Hippocampal formation (tissue), 2 donors: ENCODE data around the gene TRIM15.
"Not testable (repeated sequence)": the region's sequence is repeated elsewhere in the genome, so short reads cannot be mapped to it uniquely, and the experiment has no call there.

Experiments used
- DNase-seq, 2 donors: peaks; one replicate each; lab custom pipeline; 2025; lab: John Stamatoyannopoulos, UW

TRIM15 gene

DNA sequence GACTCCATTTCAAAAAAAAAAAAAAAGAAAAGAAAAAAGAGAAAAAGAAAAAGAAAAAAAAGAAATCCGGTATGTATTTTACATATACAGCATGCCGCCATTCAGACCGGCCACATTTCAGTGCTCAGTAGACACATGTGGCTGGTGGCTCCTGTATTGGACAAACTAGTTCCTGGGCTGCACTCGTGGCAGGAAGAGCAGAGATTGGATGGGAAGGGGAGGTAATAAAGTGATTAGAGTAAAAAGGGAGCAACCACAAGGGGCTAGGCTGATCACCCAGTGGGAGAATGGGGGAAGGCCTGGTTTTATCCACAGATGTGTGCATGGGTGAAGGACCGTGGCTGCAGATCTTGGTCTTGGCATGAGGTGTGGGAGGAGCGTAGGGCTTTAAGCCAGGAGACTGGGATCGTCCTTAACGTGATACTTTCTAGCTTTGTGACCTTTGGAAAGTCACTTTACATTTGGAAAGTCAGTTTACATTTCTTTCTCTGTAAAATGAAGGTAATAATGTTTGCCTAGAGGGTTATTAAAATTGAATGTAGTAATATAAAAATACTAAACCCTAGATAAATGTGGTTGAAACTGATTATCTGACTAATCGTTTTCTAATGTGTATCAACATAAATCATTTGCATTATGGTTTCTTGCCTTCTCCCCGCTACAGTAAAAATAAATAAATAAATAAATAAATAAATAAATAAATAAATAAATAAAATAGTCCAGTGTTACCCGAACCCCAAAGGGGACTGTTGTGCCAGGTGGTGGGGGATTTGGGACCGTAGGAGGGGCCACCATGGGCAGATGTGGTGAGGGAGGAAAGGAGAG is 869 bp upstream of the TRIM15 start:
- DNase-seq: no peak

DNA sequence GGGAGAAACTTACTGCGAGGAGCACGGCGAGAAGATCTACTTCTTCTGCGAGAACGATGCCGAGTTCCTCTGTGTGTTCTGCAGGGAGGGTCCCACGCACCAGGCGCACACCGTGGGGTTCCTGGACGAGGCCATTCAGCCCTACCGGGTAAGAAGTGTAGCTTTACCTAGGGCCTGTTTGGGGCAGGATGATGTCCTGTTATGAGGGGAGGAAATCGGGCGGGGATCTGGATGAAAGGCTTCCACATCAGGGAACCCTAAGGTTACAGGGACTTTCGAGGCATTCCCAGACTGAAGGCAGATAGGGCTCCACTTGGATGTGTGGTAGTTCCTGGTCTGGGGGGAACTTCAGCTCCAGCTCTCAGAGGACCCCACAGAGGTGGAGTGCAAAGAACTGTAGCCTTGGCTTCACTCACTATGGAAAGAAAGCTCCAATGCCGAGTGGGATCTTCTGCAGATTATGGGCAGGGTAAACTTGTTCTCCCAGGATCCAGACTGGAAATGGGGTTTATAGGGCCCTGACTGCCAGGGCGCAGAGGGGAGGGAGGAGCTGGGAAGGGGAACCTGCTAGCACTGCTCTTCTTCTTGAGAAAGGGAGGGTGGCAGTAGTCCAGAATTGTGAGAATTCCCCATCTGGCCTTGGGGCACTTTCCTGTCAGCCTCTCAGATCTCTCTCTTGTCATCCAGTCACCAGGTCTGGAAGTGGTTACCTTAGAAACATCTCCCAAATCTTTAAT is 740 bp downstream of the TRIM15 start:
- DNase-seq: no peak

DNA sequence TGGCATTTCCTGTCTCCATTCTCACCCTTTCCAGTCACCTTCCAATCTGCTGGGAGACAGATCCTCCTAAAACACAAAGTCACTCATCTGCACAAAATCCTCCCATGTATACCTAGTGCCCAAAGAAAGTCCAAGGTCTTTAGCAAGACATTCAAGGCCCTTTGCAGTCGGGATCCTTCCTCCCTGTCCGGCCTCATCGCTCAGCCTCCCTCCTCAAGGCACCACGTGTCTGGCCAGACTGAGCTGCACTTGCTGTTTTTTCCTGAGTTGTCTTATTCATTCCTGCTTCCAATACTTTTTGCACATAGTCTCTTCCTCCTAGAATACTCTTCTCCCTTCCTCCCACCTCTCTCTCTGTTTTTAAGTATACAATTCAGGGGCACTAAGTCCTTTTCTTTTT is 1.4 kb downstream of the TRIM15 start:
- DNase-seq: no peak

DNA sequence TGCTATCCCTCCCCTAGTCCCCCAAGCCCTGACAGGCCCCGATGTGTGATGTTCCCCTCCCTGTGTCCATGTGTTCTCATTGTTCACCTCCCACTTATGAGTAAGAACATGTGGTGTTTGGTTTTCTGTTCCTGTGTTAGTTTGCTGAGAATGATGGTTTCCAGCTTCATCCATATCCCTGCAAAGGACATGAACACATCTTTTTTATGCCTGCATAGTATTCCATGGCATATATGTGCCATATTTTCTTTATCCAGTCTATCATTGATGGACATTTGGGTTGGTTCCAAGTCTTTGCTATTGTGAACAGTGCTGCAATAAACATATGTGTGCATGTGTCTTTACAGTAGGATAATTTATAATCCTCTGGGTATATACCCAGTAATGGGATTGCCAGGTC is 1.9 kb downstream of the TRIM15 start:
- not testable (repeated sequence) for DNase-seq

DNA sequence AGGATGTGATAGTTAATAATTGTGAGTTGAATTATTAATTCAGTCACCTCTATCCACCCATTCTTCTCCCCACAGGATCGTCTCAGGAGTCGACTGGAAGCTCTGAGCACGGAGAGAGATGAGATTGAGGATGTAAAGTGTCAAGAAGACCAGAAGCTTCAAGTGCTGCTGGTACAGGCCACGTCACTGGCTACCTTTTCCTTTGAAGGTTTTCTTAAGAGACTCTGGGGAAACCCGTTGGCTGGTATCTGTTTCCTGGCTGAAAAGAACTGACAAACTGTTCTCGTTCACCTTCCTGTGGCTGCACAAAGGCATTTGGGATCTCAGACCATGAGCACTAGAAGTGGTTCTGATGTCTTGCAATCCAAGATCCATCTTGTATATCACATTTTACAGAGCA is 3.8 kb downstream of the TRIM15 start:
- no peak for DNase-seq

DNA sequence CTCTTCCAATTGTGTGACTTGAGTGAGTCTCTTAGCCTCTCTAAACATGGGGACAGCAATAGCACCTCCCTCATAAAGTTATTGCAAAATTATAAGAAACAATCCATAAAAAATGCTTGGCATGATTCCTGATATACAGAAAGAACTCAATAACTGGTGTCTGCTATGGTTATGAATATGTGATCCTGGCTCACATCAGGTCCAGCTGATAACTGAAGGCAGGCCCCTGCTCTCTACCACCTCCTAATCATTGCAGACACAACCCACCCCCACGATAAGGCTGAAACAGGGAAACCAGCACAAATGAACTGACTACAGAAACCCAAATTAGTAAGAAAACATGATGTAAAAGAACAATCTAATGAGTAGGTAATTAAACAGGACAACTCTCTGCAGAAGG is 5.4 kb downstream of the TRIM15 start:
- no peak for DNase-seq

DNA sequence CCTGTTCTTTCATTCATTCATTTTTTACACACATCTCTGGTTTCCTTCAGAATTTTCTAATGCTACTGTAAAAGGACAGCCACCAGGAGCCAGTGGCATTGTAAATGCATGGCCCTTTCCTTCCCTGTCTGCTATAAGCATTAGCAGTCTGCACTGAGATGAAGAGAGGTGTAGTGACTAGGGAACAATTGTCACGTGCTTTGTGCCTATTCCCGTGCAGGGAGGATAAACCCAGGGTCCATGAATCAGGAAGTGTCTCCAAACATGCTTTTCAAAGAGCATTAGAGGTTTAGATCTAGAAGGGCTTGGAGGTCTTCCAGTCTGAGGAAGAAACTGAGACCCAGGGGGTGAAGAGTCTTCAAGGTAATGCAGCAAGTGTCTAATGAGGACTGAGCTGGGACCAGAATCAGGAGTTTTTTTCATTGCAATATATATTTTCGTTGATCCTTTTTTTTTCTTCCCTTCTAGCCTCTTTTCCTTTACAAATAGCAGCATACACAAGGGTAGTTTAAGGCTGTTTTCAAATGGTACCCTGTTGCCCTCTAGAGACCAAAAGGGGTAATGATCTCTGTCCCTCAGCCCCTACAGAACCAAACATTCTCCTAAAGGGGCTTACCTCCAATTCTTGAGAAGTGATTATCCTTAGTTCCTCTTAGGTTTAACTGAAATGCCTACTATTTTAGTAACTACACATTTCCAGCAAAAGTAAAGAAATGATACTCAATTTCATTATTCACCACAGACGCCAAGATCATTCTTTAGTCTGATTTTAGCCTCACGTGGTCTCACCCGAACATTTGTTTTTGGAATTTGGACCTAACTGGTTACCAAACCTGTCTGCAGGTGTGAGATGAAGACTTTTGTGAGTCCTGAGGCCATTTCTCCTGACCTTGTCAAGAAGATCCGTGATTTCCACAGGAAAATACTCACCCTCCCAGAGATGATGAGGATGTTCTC is 6.6 kb downstream of the TRIM15 start:
- DNase-seq: peak in 1 of 2 donors; percentile 33

DNA sequence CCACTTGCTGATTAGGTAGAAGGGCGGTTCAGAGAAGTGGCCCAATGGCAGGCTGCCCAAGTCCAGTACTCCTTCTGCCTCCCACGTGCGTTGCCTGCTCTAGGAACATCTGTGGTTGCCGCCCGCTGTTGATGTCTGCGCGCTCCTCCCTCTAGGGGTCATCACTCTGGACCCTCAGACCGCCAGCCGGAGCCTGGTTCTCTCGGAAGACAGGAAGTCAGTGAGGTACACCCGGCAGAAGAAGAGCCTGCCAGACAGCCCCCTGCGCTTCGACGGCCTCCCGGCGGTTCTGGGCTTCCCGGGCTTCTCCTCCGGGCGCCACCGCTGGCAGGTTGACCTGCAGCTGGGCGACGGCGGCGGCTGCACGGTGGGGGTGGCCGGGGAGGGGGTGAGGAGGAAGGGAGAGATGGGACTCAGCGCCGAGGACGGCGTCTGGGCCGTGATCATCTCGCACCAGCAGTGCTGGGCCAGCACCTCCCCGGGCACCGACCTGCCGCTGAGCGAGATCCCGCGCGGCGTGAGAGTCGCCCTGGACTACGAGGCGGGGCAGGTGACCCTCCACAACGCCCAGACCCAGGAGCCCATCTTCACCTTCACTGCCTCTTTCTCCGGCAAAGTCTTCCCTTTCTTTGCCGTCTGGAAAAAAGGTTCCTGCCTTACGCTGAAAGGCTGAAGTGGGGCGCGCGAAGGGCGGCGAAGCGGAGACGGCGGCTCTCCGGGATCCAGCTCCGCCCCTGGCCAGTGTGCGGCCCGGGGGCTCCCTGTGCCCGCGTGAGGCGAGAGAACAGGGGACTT is 8.5 kb downstream of the TRIM15 start:
- no peak for DNase-seq

DNA sequence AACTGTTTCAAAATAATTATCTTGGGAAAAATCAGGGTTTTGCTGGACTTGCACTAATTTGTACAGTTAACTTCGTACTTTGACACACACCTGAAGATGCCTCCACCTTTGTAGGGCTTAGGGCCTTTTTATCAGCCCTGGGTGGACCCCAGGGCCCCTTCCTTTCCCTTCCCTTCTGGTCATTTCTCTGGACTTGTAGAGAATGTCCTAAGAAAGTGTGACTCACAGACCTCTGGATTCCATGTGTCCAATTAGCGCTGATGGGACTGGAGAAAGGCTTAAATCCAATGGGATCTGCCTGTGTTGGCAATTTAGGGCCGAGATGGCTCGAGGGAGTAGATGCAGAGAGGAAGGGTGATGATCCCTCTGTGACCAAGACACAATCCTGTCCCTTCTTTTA is 9.3 kb downstream of the TRIM15 start:
- no peak for DNase-seq

DNA sequence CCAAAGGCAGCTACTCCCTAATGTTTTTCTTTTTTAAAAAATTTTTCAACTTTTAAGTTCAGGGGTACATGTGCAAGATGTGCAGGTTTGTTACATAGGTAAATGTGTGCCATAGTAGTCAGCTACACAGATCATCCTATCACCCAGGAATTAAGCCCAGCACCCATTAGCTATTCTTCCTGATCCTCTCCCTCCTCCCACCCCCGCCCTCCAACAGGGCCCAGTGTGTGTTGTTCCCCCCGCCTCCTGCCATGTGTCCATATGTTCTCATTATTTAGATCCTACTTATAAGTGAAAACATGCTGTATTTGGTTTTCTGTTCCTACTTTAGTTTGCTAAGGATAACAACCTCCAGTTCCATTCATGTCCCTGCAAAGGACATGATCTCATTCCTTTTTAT is 12.4 kb downstream of the TRIM15 start:
- no peak for DNase-seq

DNA sequence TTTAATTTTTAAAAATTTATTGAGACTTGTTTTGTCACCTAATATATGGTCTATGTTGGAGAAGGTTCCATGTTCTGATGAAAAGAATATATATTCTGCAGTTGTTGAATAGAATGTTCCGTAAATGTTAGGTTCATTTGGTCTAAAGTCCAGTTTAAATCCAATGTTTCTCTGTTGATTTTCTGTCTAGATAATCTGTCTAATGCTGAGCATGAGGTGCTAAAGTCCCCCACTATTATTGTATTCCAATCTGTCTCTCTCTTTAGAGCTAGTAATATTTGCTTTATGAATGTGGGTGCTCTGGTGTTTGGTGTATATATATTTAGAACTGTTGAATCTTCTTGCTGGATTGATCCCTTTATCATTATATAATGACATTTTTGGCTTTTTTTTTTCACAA is 15.5 kb downstream of the TRIM15 start:
- no peak for DNase-seq

DNA sequence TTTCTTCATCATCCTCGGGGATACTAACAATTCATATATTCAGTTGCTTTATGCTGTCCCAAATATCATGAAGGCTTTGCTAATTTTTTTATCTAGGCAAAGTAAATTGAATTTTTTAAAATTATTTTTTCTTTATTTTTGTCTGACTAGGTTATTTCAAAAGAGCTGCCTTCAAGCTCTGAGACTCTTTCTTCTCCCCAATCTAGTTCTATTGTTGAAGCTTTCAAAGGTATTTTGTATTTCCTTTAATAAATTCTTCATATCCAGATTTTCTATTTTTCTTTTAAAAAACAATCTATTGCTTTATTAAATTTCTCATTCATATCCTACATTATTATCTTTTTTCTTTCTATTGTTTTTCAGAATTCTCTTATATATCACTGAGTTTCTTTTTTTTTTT is 16.8 kb downstream of the TRIM15 start:
- DNase-seq: no peak

DNA sequence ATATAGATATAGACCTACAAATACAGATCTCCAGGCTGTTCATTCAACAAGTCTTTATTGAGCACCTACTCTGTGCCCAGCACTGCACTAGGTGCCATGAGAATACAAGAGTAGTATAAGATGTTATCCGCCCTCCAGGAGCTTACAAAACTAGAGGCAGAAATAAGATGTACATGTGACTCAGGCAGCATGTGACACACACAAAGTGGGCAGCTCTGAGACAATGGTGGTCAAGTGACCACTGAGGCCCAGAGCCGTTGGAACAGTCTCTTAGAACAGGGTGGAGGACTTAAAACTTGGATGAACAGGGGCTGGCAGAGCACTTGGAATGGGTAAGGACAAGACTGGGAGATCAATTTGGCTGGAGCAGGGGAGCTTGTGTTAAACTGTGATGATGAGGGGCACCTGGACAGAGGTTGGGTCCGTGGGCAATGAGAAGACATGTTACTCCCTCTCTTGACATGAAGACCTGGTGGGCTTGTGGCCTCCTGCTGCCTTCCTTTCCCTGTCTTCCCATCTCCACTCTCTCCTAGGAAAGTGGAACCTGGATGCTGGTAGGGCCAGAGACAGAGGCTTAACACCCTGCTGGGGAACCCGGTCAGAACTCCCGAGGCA is 21.2 kb downstream of the TRIM15 start:
- DNase-seq: no peak

DNA sequence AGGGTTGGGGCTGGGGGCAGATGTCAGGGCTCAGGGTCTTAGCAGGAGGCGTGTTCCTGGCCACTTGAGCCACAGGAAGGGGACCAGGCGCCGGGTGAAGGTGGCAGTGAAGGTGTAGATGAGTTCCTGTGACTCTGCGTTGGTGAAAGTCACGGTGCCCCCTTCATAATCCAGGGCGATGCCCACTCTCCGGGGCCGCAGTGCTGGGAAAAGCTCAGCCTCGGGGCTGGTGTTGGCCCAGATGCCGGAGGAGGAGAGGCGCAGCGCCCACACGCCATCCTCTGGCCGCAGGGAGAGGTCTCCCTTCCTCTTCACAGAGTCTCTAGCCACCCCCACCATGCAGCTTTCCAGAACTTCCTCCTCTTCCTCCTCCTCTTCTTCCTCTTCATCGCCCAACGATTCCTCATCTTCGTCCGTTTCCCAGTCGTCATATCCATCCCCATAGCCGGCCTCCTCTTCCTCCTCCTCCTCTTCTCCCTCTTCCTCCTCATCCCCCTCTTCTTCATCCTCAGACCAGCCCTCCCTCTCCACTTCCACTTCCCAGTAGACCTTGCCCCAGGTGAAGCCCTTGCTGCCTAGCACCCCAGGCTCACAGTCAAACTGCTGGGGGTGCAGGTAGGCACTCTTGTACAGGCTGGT is 22.6 kb downstream of the TRIM15 start:
- DNase-seq: no peak

DNA sequence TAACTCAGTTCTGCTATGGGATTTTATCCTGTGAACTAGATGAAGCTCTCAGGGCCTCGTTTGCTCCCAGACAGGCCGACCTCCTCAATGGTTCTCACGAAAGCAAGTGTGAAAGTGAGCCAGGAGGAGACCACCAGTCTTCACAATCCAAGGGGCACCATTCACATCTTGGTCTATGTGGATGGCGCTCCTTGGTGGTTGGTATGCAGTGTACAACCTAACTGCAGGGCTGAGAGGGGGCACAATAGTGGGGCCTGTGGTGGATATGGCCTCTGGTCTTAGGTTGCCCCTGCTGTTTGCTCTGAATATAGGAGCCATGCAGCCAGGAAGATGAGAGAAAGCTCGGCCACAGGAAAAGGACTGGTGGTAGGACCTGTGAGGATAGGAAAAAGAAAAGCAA is 25.2 kb downstream of the TRIM15 start:
- DNase-seq: no peak

DNA sequence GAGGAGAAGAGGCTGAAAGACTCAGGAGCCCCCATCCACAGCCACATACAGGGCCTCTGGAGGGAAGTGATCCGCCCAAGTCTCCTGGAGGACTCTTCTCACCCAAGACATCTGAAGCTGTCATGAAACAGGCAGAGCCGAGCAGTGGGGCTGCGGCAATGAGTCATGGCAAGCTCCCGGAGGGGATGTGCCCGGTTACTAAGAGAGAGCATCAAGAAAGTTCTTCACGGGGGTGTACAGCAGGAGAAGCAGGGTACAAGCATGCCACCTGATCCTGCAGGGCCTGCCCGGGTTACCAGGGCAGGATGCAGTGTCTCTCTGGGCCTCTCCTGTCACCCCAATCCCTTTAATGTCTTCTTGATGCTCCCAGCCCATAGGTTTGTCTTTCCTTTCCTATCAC is 28.7 kb downstream of the TRIM15 start:
- no peak for DNase-seq

DNA sequence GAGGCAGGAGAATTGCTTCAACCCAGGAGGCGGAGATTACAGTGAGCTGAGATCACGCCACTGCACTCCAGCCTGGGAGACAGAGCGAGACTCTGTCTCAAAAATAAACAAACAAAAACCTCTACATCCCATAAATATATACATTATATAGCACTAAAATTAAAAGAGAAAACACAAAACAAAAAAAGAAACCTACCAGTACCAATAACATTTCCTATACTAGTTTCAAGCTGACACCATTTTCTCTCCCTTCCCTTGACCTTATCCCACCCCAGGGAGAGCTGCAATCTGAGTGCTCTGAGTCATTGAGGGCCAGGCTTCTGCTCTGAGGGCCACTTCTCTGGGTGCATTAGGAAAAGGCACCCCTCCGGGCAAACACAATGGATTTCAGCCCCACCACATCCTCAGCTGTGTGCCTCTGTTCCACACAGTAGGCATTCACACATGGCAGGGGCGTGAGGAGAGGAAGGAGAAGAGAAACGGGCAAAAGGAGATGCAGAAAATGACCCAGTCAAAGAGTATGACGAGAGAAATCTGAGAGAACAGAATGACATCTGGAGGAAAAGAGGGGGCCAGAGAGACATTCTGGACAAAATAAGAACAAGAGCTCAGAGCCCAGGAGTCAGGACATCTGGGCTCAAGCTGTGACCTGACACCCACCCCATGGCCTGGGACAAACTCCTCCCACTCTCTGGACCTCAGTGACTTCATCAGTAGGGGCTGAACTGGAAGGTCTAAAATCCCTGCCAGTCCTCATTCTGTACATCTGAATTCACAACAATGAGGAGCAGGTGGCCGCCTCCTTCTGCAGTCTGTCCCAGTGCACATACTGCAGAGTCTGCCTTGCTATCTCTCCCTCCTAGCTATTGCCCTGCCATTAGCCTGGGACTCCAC is 31.7 kb downstream of the TRIM15 start:
- DNase-seq: no peak

DNA sequence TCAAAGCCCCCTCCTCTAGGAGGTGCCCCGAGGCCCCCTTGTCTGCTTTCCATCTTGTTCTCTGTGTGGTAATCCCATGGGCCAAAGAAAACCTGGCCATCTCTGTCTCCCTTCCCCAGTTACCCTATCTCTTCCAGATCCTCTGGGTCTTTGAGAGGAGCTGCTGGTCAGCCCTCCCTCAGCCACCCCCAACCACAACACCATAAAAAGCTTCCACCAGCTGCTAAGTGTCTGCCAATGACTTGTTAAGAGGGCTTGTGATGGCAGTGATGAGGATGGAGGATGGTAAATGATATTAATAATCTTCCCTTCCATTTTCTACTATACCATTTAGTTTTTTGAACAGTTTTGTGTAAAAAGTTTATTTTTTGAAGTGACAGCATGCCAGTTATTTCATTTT is 32.6 kb downstream of the TRIM15 start:
- DNase-seq: no peak

DNA sequence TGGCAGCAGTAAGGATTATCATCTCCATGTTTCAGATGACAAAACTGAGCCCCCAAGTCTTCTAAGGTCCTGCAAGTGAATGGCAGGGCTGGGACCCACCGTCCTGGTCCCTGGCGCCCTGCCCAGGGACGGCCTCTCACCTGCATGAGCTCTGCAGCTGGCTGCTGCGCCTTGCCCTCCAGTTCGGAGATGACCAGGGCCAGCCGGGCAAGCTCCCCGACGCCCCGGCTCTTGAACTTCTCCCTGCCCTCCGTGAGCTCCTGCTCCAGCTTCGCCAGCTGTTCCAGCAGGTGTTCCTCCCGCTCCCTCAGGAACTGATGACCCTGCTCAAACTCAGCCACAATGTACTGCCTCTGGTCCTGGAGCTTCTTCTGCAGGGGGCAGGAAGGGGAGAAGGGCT is 33.0 kb downstream of the TRIM15 start:
- DNase-seq: no peak
